Peyer's patch (tissue), 4 donors: ENCODE results near the gene CTDNEP1.

ENCODE experiments used
- POLR2A ChIP-seq, 2 donors: fragments of 450-650 bp; IDR thresholded peaks; one replicate each; pipeline ENCODE4 v1.5.1; 2017; ENCODE audit warnings: antibody characterized with exemption in 2 of 2, mild to moderate bottlenecking in 2 of 2, moderate library complexity in 2 of 2
- TF ChIP-seq, protein P1 (sequence below), 6 experiments: fragments of 450-650 bp in 4 of 6; fragments of 200-600 bp in 2 of 6; sonication (generic) in 1 of 6; IDR thresholded peaks; one replicate each; pipeline ENCODE4 v1.5.1; 2017 to 2019; ENCODE audit warnings: antibody characterized with exemption in 6 of 6, mild to moderate bottlenecking in 3 of 6, moderate library complexity in 1 of 6

GRCh38 chr17:7205561-7205960 is 46.0 kb downstream of the CTDNEP1 start:
- no peak for TF ChIP-seq POLR2A (IDR thresholded peaks at IDR 0.05)
- TF ChIP-seq, protein P1, sequence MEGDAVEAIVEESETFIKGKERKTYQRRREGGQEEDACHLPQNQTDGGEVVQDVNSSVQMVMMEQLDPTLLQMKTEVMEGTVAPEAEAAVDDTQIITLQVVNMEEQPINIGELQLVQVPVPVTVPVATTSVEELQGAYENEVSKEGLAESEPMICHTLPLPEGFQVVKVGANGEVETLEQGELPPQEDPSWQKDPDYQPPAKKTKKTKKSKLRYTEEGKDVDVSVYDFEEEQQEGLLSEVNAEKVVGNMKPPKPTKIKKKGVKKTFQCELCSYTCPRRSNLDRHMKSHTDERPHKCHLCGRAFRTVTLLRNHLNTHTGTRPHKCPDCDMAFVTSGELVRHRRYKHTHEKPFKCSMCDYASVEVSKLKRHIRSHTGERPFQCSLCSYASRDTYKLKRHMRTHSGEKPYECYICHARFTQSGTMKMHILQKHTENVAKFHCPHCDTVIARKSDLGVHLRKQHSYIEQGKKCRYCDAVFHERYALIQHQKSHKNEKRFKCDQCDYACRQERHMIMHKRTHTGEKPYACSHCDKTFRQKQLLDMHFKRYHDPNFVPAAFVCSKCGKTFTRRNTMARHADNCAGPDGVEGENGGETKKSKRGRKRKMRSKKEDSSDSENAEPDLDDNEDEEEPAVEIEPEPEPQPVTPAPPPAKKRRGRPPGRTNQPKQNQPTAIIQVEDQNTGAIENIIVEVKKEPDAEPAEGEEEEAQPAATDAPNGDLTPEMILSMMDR (IDR thresholded peaks at IDR 0.05), result no peak
